Gastroesophageal sphincter (tissue), 3 donors: ENCODE measurements around the gene PRPF38B.

Experiments
- CTCF ChIP-seq, 4 experiments: fragments of 200-600 bp in 2 of 4; fragments of 450-650 bp in 2 of 4; sonication (generic) in 1 of 4; IDR thresholded peaks; one replicate each; pipeline ENCODE4 v1.5.1; 2017 to 2019; ENCODE audit warnings: antibody characterized with exemption in 4 of 4, mild to moderate bottlenecking in 2 of 4, moderate library complexity in 2 of 4
- POLR2A ChIP-seq, 2 donors: fragments of 450-650 bp; IDR thresholded peaks; one replicate each; pipeline ENCODE4 v1.6.1; 2017; ENCODE audit warnings: antibody characterized with exemption in 2 of 2, mild to moderate bottlenecking in 2 of 2, moderate library complexity in 1 of 2

- TF ChIP-seq POLR2A (IDR thresholded peaks at IDR 0.05) (no peak), CTCF (IDR thresholded peaks at IDR 0.05) (no peak)
Measured at GRCh38 chr1:108671143-108671542, 21.0 kb upstream of the PRPF38B start.
